HEK293 (cell line): ENCODE data around the gene EPB41L2.

Experiments
- CTCF ChIA-PET: fragments of 350-600 bp; formaldehyde crosslinking; extraction: SDS; loops from one replicate; lab custom pipeline; 2021; ENCODE audit warnings: antibody characterized with exemption; lab: Yijun Ruan, JAX
- POLR2A ChIA-PET: fragments of 300-600 bp; formaldehyde crosslinking; extraction: SDS; loops from one replicate; lab custom pipeline; 2020; ENCODE audit warnings: antibody characterized with exemption, inconsistent platforms; lab: Yijun Ruan, JAX
- H3K27ac ChIP-seq: fragments of 200-500 bp; sonication (Bioruptor generic); 2 replicates; pipeline ENCODE4 v1.5.1; 2014; ENCODE audit warnings: low read depth, low read length, control low read depth, inconsistent platforms; ENCODE audit errors: extremely low read depth
- H3K36me3 ChIP-seq, 2 experiments: fragments of 200-500 bp in 1 of 2; sonication (Bioruptor generic) in 1 of 2; 1 replicate in 1 of 2; 2 replicates in 1 of 2; pipeline ENCODE4 v1.5.1; 2014 to 2017; ENCODE audit warnings: inconsistent platforms in 2 of 2, low read length in 2 of 2; ENCODE audit not compliant: control insufficient read depth in 2 of 2, insufficient read depth in 1 of 2
- H3K4me1 ChIP-seq: fragments of 200-500 bp; sonication (Bioruptor generic); 2 replicates; pipeline ENCODE4 v1.5.1; 2014; ENCODE audit warnings: mild to moderate bottlenecking, low read length, inconsistent platforms; ENCODE audit not compliant: control insufficient read depth, insufficient read depth
- H3K4me3 ChIP-seq: 2 replicates; pipeline ENCODE4 v1.5.1; 2011; ENCODE audit warnings: low read depth, mild to moderate bottlenecking, control low read depth, low read length, moderate library complexity
- H3K9me3 ChIP-seq: fragments of 200-500 bp; sonication (Bioruptor generic); 2 replicates; pipeline ENCODE4 v1.5.1; 2014; ENCODE audit warnings: low read depth, low read length, inconsistent platforms; ENCODE audit not compliant: control insufficient read depth, insufficient read depth
- GFI1B ChIP-seq: fragments of 450-650 bp; formaldehyde crosslinking; IDR thresholded peaks from 2 replicates; pipeline ENCODE4 v1.5.1; 2016; ENCODE audit warnings: missing biosample characterization, missing genetic modification characterization
- KLF10 ChIP-seq: fragments of 450-650 bp; IDR thresholded peaks from 2 replicates; pipeline ENCODE4 v1.5.1; 2018; ENCODE audit warnings: missing biosample characterization, mild to moderate bottlenecking, missing genetic modification characterization
- SETDB1 ChIP-seq: IDR thresholded peaks from one replicate; pipeline ENCODE4 v1.6.1; 2017; ENCODE audit warnings: mild to moderate bottlenecking, low read length, moderate library complexity, mixed read lengths; ENCODE audit not compliant: insufficient read length
- WT1 ChIP-seq: fragments of 450-650 bp; formaldehyde crosslinking; IDR thresholded peaks from 2 replicates; pipeline ENCODE4 v1.5.1; 2016; ENCODE audit warnings: missing biosample characterization, missing genetic modification characterization
- ZBTB17 ChIP-seq: fragments of 450-650 bp; formaldehyde crosslinking; IDR thresholded peaks from 2 replicates; pipeline ENCODE4 v1.5.1; 2016; ENCODE audit warnings: missing biosample characterization, missing genetic modification characterization
- ZBTB49 ChIP-seq: fragments of 450-650 bp; formaldehyde crosslinking; IDR thresholded peaks from 2 replicates; pipeline ENCODE4 v1.5.1; 2016; ENCODE audit warnings: missing biosample characterization, missing genetic modification characterization, low read depth
- ZFP41 ChIP-seq: fragments of 450-650 bp; formaldehyde crosslinking; IDR thresholded peaks from 2 replicates; pipeline ENCODE4 v1.5.1; 2016; ENCODE audit warnings: missing biosample characterization, missing genetic modification characterization, borderline replicate concordance
- ZNF133 ChIP-seq: fragments of 450-650 bp; formaldehyde crosslinking; IDR thresholded peaks from 2 replicates; pipeline ENCODE4 v1.5.1; 2016; ENCODE audit warnings: missing biosample characterization, missing genetic modification characterization
- ZNF292 ChIP-seq: fragments of 450-650 bp; formaldehyde crosslinking; IDR thresholded peaks from 2 replicates; pipeline ENCODE4 v1.5.1; 2016; ENCODE audit warnings: low read depth, missing biosample characterization, missing genetic modification characterization, borderline replicate concordance
- ZNF354C ChIP-seq: fragments of 450-650 bp; formaldehyde crosslinking; IDR thresholded peaks from 2 replicates; pipeline ENCODE4 v1.5.1; 2016; ENCODE audit warnings: missing biosample characterization, missing genetic modification characterization, low read depth, borderline replicate concordance
- ZNF394 ChIP-seq: fragments of 450-650 bp; formaldehyde crosslinking; IDR thresholded peaks from 2 replicates; pipeline ENCODE4 v1.5.1; 2016; ENCODE audit warnings: missing biosample characterization, missing genetic modification characterization, mild to moderate bottlenecking, moderate library complexity, borderline replicate concordance
- ZNF548 ChIP-seq: fragments of 450-650 bp; formaldehyde crosslinking; IDR thresholded peaks from 2 replicates; pipeline ENCODE4 v1.5.1; 2016; ENCODE audit warnings: missing biosample characterization, missing genetic modification characterization
- ZNF555 ChIP-seq: fragments of 450-650 bp; formaldehyde crosslinking; conservative IDR thresholded peaks from 2 replicates; pipeline ENCODE4 v1.5.1; 2017; ENCODE audit warnings: missing biosample characterization, mild to moderate bottlenecking, missing genetic modification characterization, inconsistent platforms
- ZNF585B ChIP-seq: fragments of 450-650 bp; formaldehyde crosslinking; IDR thresholded peaks from 2 replicates; pipeline ENCODE4 v1.5.1; 2016; ENCODE audit warnings: missing biosample characterization, missing genetic modification characterization
- ZNF596 ChIP-seq: fragments of 450-650 bp; IDR thresholded peaks from 2 replicates; pipeline ENCODE4 v1.5.0; 2018; ENCODE audit warnings: missing biosample characterization, mild to moderate bottlenecking, missing genetic modification characterization, moderate library complexity
- ZNF600 ChIP-seq: fragments of 450-650 bp; formaldehyde crosslinking; IDR thresholded peaks from 2 replicates; pipeline ENCODE4 v1.5.1; 2016; ENCODE audit warnings: missing biosample characterization, missing genetic modification characterization
- ZNF837 ChIP-seq: fragments of 450-650 bp; formaldehyde crosslinking; IDR thresholded peaks from 2 replicates; pipeline ENCODE4 v1.5.1; 2016; ENCODE audit warnings: missing biosample characterization, missing genetic modification characterization
- ZNF843 ChIP-seq: fragments of 450-650 bp; formaldehyde crosslinking; IDR thresholded peaks from 2 replicates; pipeline ENCODE4 v1.5.1; 2016; ENCODE audit warnings: missing biosample characterization, missing genetic modification characterization
- ZSCAN16 ChIP-seq: fragments of 450-650 bp; formaldehyde crosslinking; IDR thresholded peaks from 2 replicates; pipeline ENCODE4 v1.5.1; 2016; ENCODE audit warnings: missing biosample characterization, missing genetic modification characterization
- TF ChIP-seq, protein P1 (sequence below): fragments of 450-650 bp; formaldehyde crosslinking; IDR thresholded peaks from 2 replicates; pipeline ENCODE4 v1.5.1; 2016; ENCODE audit warnings: missing biosample characterization, missing genetic modification characterization
- TF ChIP-seq, protein P2 (sequence below): IDR thresholded peaks from 2 replicates; pipeline ENCODE4 v1.6.1; 2011; ENCODE audit warnings: mild to moderate bottlenecking, low read depth, low read length, borderline replicate concordance
- TF ChIP-seq, protein P3 (sequence below): fragments of 450-650 bp; formaldehyde crosslinking; IDR thresholded peaks from 2 replicates; pipeline ENCODE4 v1.5.1; 2017; ENCODE audit warnings: missing biosample characterization, missing genetic modification characterization
- TF ChIP-seq, protein P4 (sequence below): fragments of 450-650 bp; formaldehyde crosslinking; conservative IDR thresholded peaks from 2 replicates; pipeline ENCODE4 v1.5.1; 2016; ENCODE audit warnings: low read depth, missing biosample characterization, missing genetic modification characterization

Gene EPB41L2

GRCh38 chr6:130965656-130966055 is 97.4 kb downstream of the EPB41L2 start:
- H3K9me3 ChIP-seq, result no peaks in the 10 kb centered on the region
- TF ChIP-seq, protein P1, sequence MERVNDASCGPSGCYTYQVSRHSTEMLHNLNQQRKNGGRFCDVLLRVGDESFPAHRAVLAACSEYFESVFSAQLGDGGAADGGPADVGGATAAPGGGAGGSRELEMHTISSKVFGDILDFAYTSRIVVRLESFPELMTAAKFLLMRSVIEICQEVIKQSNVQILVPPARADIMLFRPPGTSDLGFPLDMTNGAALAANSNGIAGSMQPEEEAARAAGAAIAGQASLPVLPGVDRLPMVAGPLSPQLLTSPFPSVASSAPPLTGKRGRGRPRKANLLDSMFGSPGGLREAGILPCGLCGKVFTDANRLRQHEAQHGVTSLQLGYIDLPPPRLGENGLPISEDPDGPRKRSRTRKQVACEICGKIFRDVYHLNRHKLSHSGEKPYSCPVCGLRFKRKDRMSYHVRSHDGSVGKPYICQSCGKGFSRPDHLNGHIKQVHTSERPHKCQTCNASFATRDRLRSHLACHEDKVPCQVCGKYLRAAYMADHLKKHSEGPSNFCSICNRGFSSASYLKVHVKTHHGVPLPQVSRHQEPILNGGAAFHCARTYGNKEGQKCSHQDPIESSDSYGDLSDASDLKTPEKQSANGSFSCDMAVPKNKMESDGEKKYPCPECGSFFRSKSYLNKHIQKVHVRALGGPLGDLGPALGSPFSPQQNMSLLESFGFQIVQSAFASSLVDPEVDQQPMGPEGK, result no peak
- TF ChIP-seq ZNF843 (tag by site-specific recombination) (no peak), ZNF600 (tag by site-specific recombination) (no peak), WT1 (tag by site-specific recombination) (no peak), ZNF585B (tag by site-specific recombination) (no peak), ZFP41 (tag by site-specific recombination) (no peak), GFI1B (tag by site-specific recombination) (no peak), ZNF292 (no peak), ZBTB17 (no peak), ZNF394 (tag by site-specific recombination) (no peak), ZNF837 (no peak), ZNF596 (no peak), ZBTB49 (tag by site-specific recombination) (no peak), ZNF354C (no peak), SETDB1 (no peak), ZNF555 (tag by site-specific recombination) (no peak)
- TF ChIP-seq, protein P2, sequence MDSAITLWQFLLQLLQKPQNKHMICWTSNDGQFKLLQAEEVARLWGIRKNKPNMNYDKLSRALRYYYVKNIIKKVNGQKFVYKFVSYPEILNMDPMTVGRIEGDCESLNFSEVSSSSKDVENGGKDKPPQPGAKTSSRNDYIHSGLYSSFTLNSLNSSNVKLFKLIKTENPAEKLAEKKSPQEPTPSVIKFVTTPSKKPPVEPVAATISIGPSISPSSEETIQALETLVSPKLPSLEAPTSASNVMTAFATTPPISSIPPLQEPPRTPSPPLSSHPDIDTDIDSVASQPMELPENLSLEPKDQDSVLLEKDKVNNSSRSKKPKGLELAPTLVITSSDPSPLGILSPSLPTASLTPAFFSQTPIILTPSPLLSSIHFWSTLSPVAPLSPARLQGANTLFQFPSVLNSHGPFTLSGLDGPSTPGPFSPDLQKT, result no peak
- no peaks in the 10 kb centered on the region for H3K36me3 ChIP-seq
- peaks cover 31% of the 10 kb centered on the region for H3K4me1 ChIP-seq
- POLR2A ChIA-PET, result no interaction called here
- no peak overlapping the region for H3K4me3 ChIP-seq
- CTCF ChIA-PET, result interaction anchor here (1.1 to 1.5 kb wide), 2 partner anchors 81 to 151 kb away, joined by 3 to 4 read pairs; no protein-coding TSS in a partner anchor
- H3K27ac ChIP-seq, result no peak overlapping the region

DNA sequence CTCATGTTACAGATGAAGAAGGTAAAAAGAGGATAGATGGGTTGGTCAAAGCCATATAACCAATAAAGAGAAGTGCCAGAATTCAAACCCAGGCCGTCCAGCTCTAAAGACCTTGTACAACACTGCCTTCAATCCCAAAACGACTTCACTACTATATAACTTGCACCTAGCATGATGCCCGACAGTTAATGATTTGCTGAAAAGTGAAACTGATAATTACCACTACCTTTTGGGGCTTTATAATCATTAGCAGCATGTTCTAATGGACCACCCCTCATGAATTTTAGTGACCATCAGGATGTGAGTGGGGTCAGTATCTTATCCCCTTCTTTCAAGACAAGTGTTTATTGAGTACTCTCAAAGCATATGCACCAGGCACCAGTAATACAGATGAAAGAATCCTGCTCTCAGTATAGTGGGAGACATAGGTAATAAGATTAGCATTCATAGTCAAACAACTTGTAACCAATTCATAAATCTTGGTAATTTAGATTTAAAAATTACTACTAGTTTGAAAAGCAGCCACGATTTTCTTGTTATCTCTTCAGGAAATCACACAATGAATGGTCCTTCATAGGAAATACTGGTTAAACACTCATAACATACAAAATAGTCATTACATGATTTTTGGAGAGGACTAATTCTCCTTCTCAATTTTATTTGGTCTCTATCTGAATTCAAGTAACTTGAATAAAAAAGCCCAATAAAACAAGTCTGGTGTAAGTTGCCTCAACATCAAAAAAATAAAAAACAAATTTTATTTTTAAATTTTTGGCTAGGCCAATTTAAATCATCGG is 98.0 kb downstream of the EPB41L2 start:
- Histone ChIP-seq H3K9me3 (no peaks in the 10 kb centered on the region), H3K36me3 (no peaks in the 10 kb centered on the region), H3K4me3 (no peak overlapping the region), H3K4me1 (peaks cover 36% of the 10 kb centered on the region), H3K27ac (no peak overlapping the region)
- TF ChIP-seq ZSCAN16 (tag by site-specific recombination) (no peak), KLF10 (no peak), ZNF133 (tag by site-specific recombination) (no peak), ZNF548 (no peak)
- TF ChIP-seq, protein P3, sequence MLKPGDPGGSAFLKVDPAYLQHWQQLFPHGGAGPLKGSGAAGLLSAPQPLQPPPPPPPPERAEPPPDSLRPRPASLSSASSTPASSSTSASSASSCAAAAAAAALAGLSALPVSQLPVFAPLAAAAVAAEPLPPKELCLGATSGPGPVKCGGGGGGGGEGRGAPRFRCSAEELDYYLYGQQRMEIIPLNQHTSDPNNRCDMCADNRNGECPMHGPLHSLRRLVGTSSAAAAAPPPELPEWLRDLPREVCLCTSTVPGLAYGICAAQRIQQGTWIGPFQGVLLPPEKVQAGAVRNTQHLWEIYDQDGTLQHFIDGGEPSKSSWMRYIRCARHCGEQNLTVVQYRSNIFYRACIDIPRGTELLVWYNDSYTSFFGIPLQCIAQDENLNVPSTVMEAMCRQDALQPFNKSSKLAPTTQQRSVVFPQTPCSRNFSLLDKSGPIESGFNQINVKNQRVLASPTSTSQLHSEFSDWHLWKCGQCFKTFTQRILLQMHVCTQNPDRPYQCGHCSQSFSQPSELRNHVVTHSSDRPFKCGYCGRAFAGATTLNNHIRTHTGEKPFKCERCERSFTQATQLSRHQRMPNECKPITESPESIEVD (tag by site-specific recombination), result 0 out of 2 replicates have a peak, but pooled peaks have one; percentile 36
- TF ChIP-seq, protein P4, sequence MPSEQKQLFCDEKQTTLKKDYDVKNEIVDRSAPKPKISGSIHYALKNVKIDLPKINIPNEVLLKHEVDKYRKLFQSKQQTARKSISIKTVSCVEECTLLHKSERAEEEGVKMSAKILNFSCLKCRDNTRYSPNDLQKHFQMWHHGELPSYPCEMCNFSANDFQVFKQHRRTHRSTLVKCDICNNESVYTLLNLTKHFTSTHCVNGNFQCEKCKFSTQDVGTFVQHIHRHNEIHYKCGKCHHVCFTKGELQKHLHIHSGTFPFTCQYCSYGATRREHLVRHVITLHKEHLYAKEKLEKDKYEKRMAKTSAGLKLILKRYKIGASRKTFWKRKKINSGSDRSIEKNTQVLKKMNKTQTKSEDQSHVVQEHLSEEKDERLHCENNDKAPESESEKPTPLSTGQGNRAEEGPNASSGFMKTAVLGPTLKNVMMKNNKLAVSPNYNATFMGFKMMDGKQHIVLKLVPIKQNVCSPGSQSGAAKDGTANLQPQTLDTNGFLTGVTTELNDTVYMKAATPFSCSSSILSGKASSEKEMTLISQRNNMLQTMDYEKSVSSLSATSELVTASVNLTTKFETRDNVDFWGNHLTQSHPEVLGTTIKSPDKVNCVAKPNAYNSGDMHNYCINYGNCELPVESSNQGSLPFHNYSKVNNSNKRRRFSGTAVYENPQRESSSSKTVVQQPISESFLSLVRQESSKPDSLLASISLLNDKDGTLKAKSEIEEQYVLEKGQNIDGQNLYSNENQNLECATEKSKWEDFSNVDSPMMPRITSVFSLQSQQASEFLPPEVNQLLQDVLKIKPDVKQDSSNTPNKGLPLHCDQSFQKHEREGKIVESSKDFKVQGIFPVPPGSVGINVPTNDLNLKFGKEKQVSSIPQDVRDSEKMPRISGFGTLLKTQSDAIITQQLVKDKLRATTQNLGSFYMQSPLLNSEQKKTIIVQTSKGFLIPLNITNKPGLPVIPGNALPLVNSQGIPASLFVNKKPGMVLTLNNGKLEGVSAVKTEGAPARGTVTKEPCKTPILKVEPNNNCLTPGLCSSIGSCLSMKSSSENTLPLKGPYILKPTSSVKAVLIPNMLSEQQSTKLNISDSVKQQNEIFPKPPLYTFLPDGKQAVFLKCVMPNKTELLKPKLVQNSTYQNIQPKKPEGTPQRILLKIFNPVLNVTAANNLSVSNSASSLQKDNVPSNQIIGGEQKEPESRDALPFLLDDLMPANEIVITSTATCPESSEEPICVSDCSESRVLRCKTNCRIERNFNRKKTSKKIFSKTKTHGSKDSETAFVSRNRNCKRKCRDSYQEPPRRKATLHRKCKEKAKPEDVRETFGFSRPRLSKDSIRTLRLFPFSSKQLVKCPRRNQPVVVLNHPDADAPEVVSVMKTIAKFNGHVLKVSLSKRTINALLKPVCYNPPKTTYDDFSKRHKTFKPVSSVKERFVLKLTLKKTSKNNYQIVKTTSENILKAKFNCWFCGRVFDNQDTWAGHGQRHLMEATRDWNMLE, result no peak
- POLR2A ChIA-PET, result no interaction called here
- CTCF ChIA-PET, result interaction anchor here (1.1 to 1.5 kb wide), 2 partner anchors 80 to 152 kb away, joined by 3 to 4 read pairs; no protein-coding TSS in a partner anchor
